ENCODE measurements around the gene NRIP3. TPM values are rescaled to one million over a fixed set of nuclear protein-coding genes. Genes with fewer than 3 reads are reported as not detected.

Gene NRIP3
- total and polyA plus RNA-seq, 9 of the 15 experiments (the other 6 are each of a cell fraction or from before 2014, with no cell fraction given), result 4.4 to 18.7 (median 11.6) TPM

DNA sequence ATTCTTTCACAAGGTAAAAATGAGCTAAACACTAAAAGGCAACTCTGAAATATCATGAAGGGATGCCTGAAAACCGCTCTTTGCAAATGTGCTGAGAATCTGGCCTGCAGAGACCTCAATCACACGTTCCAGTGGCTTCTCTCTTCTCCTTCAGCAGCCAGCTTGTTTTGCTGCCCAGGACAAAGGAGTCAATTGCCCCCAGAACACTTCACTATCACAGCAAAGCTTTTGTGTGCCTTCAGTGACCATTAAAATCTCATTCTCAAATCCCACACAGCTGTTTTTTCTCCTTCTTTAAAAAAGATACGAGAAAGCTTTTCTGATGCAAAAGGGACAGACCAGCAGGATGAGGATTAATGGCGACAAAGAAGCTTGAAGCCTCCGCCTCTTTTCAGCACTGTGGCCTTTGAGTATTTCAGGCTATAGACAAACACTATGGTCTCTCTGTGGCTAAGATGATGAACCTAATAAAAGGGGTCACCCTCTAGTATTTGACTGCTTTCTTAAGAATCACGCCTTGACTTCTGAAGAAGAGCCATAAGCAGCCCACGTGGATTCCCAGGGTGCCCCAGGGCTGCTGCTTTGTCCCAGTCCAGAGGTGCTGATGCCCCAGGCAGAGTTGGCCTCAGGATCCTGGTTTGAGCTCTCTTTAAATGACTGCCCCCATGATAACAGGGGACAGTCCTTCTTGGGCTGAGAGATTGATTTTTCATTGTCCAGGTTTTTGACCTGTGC lies 33.4 kb upstream of the NRIP3 start:
- CTCF ChIA-PET (ENCODE audit: low intra/inter-chr PET ratio), result no interaction called here
- TF ChIP-seq SMAD3 (CRISPR knock-in tag; conservative IDR thresholded peaks at IDR 0.05) (no peak), TAL1 (IDR thresholded peaks at IDR 0.05) (no peak), ELF2 (CRISPR knock-in tag; IDR thresholded peaks at IDR 0.05) (no peak), EHMT2 (IDR thresholded peaks at IDR 0.05) (no peak), E2F3 (CRISPR knock-in tag; IDR thresholded peaks at IDR 0.05) (no peak), MAZ (CRISPR knock-in tag; conservative IDR thresholded peaks at IDR 0.05 in 1 of 2, IDR thresholded peaks at IDR 0.05 in 1 of 2) (no peak), ZNF347 (CRISPR knock-in tag; IDR thresholded peaks at IDR 0.05; ENCODE audit: low read depth) (no peak), MBD2 (IDR thresholded peaks at IDR 0.05; ENCODE audit: borderline replicate concordance, low read depth) (no peak), SREBF2 (CRISPR knock-in tag; IDR thresholded peaks at IDR 0.05) (no peak), SP1 (CRISPR knock-in tag; IDR thresholded peaks at IDR 0.05) (no peak), ZNF707 (CRISPR knock-in tag; conservative IDR thresholded peaks at IDR 0.05) (no peak), HNRNPUL1 (IDR thresholded peaks at IDR 0.05; ENCODE audit: low read length) (no peak), ESRRB (CRISPR knock-in tag; IDR thresholded peaks at IDR 0.05; ENCODE audit: borderline replicate concordance) (no peak)
- TF ChIP-seq, protein P1, sequence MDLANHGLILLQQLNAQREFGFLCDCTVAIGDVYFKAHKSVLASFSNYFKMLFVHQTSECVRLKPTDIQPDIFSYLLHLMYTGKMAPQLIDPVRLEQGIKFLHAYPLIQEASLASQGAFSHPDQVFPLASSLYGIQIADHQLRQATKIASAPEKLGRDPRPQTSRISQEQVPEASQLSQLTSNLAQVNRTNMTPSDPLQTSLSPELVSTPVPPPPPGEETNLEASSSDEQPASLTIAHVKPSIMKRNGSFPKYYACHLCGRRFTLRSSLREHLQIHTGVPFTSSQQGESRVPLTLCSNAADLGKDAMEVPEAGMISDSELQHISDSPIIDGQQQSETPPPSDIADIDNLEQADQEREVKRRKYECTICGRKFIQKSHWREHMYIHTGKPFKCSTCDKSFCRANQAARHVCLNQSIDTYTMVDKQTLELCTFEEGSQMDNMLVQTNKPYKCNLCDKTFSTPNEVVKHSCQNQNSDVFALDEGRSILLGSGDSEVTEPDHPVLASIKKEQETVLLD (IDR thresholded peaks at IDR 0.05), result no peak
- TF ChIP-seq, protein P2, sequence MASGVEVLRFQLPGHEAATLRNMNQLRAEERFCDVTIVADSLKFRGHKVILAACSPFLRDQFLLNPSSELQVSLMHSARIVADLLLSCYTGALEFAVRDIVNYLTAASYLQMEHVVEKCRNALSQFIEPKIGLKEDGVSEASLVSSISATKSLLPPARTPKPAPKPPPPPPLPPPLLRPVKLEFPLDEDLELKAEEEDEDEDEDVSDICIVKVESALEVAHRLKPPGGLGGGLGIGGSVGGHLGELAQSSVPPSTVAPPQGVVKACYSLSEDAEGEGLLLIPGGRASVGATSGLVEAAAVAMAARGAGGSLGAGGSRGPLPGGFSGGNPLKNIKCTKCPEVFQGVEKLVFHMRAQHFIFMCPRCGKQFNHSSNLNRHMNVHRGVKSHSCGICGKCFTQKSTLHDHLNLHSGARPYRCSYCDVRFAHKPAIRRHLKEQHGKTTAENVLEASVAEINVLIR (CRISPR knock-in tag; IDR thresholded peaks at IDR 0.05), result no peak
- no peak overlapping the region for H3K9ac ChIP-seq (ENCODE audit: insufficient read depth in 1 of 2, low read depth in 2 of 2, low read length in 2 of 2)
- FAIRE-seq (no peak), DNase-seq (ENCODE audit: extremely low read depth in 1 of 4, low spot score in 3 of 4) (no peak), ATAC-seq (no peak)
- H4K20me1 ChIP-seq (replicated peaks; ENCODE audit: control insufficient read depth, insufficient read depth, low read length), result no peaks in the 10 kb centered on the region
- no peaks in the 10 kb centered on the region for H3K79me2 ChIP-seq (ENCODE audit: control insufficient read depth, insufficient read depth, low read length)
- POLR2A ChIA-PET, result interaction anchor here (0.7 to 1.5 kb wide), 6 partner anchors 8 to 15 kb away, joined by 3 to 5 read pairs (median 3); no protein-coding TSS in a partner anchor
- peaks cover 36 to 40% of the 10 kb centered on the region in 2 experiments for H3K27me3 ChIP-seq (ENCODE audit: control insufficient read depth in 2 of 2, insufficient read depth in 2 of 2, low read length in 2 of 2)
- intact Hi-C loops (cut with micrococcal nuclease), result no loop called here
- H3K4me2 ChIP-seq (ENCODE audit: insufficient read depth, low read length), result no peak overlapping the region
- no peak overlapping the region for H3K27ac ChIP-seq (ENCODE audit: extremely low read depth, low read depth, low read length)
- no peaks in the 10 kb centered on the region for H3K36me3 ChIP-seq (ENCODE audit: control insufficient read depth, insufficient read depth, low read length)
- H3K9me3 ChIP-seq (replicated peaks; ENCODE audit: control insufficient read depth, insufficient read depth, low read depth, low read length), result no peaks in the 10 kb centered on the region
- peaks cover 0 to 4% of the 10 kb centered on the region in 2 experiments; a peak in 2 of 5 replicates for H3K4me1 ChIP-seq (replicated peaks in 1 of 2; ENCODE audit: control insufficient read depth in 2 of 2, insufficient read depth in 2 of 2, low read length in 2 of 2)
- no peak overlapping the region for H3K4me3 ChIP-seq
- in situ Hi-C loops (cut with MboI), result no loop called here
- no peaks in the 10 kb centered on the region for H3K9me1 ChIP-seq (ENCODE audit: control insufficient read depth, insufficient read depth, low read length)
- WGBS (ENCODE audit: insufficient coverage, low coverage, missing lambda C conversion rate), result 2% methylated on average over 7 of the region's 7 CpGs
- H2AFZ ChIP-seq (ENCODE audit: low read depth, low read length), result no peak overlapping the region
- BruUV-seq (replicated peaks), result no TSS peak

Measured in K562 (cell line).